Hepatocyte (in vitro differentiated cells): ENCODE results near the gene WNK2. TPM values are rescaled to one million over a fixed set of nuclear protein-coding genes. Genes with fewer than 3 reads are reported as not detected.

Experiments used
- DNase-seq: peaks from one replicate; pipeline ENCODE4 v3.0.0-alpha.2; 2016; ENCODE audit warnings: low spot score
- H2AFZ ChIP-seq: fragments of 200-600 bp; sonication (generic); 2 replicates; pipeline ENCODE4 v1.6.0; 2016; ENCODE audit warnings: antibody characterized with exemption, mild to moderate bottlenecking
- H3K27ac ChIP-seq: fragments of 200-600 bp; sonication (generic); 2 replicates; pipeline ENCODE4 v1.5.1; 2016; ENCODE audit warnings: mild to moderate bottlenecking
- H3K27me3 ChIP-seq: fragments of 200-600 bp; sonication (generic); 2 replicates; pipeline ENCODE4 v1.6.1; 2016
- H3K36me3 ChIP-seq: fragments of 200-600 bp; sonication (generic); replicated peaks from 2 replicates; pipeline ENCODE4 v1.5.1; 2016; ENCODE audit warnings: low read depth; ENCODE audit not compliant: insufficient read depth
- H3K4me1 ChIP-seq: fragments of 200-600 bp; sonication (generic); 2 replicates; pipeline ENCODE4 v1.5.1; 2016; ENCODE audit warnings: mild to moderate bottlenecking, moderate library complexity; ENCODE audit not compliant: insufficient read depth
- H3K4me2 ChIP-seq: fragments of 200-600 bp; sonication (generic); 2 replicates; pipeline ENCODE4 v1.6.0; 2016
- H3K4me3 ChIP-seq: fragments of 200-600 bp; sonication (generic); 2 replicates; pipeline ENCODE4 v1.5.1; 2016; ENCODE audit warnings: mild to moderate bottlenecking
- H3K79me2 ChIP-seq: fragments of 200-600 bp; sonication (generic); 2 replicates; pipeline ENCODE4 v1.6.0; 2017; ENCODE audit warnings: mild to moderate bottlenecking
- H3K9me2 ChIP-seq: fragments of 200-600 bp; sonication (generic); replicated peaks from 2 replicates; pipeline ENCODE4 v1.6.0; 2017; ENCODE audit warnings: mild to moderate bottlenecking; ENCODE audit not compliant: insufficient read depth
- H3K9me3 ChIP-seq: fragments of 200-600 bp; sonication (generic); 2 replicates; pipeline ENCODE4 v1.5.1; 2016; ENCODE audit warnings: low read depth, mild to moderate bottlenecking
- H4K20me1 ChIP-seq: fragments of 200-600 bp; sonication (generic); 2 replicates; pipeline ENCODE4 v1.6.0; 2016; ENCODE audit warnings: mild to moderate bottlenecking; ENCODE audit not compliant: insufficient read depth, poor library complexity, severe bottlenecking
- EZH2 ChIP-seq: fragments of 200-600 bp; sonication (generic); IDR thresholded peaks from 2 replicates; pipeline ENCODE4 v1.6.1; 2016; ENCODE audit warnings: antibody characterized with exemption, mild to moderate bottlenecking, borderline replicate concordance
- EZH2phosphoT487 ChIP-seq: fragments of 200-600 bp; sonication (generic); IDR thresholded peaks from one replicate; pipeline ENCODE4 v1.6.1; 2018; ENCODE audit warnings: antibody characterized with exemption, mild to moderate bottlenecking, low read depth, moderate library complexity; ENCODE audit not compliant: unreplicated experiment, severe bottlenecking
- WGBS: methylation state at CpG from one replicate; pipeline ENCODE4 v1.1.6; 2016; ENCODE audit warnings: low lambda C conversion rate; ENCODE audit errors: missing lambda C conversion rate; 5-methylcytosine and 5-hydroxymethylcytosine counted together
- polyA plus RNA-seq: library from polyadenylated mRNA; unstranded; fragments of >200 nt; fragmentation: Nextera tagmentation; extraction: Ambion mirVana; gene quantifications from 2 replicates; pipeline ENCODE4 v1.2.1, GENCODE V29; 2016
- total RNA-seq: library from RNA; depleted of rRNA; stranded (reverse); fragments of >200 nt; gene quantifications from 2 replicates; pipeline ENCODE4 v1.2.3, GENCODE V29; 2014
- TF ChIP-seq, protein P1 (sequence below): fragments of 200-600 bp; sonication (generic); IDR thresholded peaks from 2 replicates; pipeline ENCODE4 v1.5.1; 2016; ENCODE audit warnings: antibody characterized with exemption, mild to moderate bottlenecking; ENCODE audit not compliant: poor library complexity

The WNK2 gene
- total and polyA plus RNA-seq, 2 experiments from 2014 or later, result 8.9 to 13.5 TPM

DNA sequence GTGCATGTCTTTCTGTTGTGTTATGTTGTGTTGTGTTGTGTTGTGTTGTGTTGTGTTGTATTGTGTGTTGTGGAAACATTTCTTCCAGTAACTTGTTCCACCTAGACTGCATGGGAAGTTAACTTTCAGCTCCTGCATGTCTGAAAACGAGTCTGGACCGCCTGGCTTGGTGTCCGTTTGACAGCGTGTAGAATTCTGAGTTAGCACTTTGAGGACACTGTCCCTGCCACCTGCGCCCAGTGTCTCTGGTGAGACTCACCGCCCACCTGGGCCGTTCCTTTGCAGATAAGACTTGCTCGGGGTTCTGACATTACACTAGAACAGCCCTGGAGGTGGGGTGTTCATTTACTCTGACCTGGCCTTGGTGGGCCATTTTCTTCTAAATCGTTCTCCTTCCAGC, 42.0 kb downstream of the WNK2 start:
- Histone ChIP-seq H3K9me2 (no peaks in the 10 kb centered on the region), H2AFZ (no peak overlapping the region), H3K9me3 (no peaks in the 10 kb centered on the region), H3K27ac (no peak overlapping the region), H3K79me2 (no peaks in the 10 kb centered on the region), H3K36me3 (no peaks in the 10 kb centered on the region), H3K27me3 (no peaks in the 10 kb centered on the region), H3K4me2 (no peak overlapping the region), H3K4me3 (no peak overlapping the region), H3K4me1 (peaks cover 12% of the 10 kb centered on the region), H4K20me1 (no peaks in the 10 kb centered on the region)
- 91% methylated on average over 9 of the region's 9 CpGs for WGBS
- no peak for DNase-seq
- TF ChIP-seq EZH2phosphoT487, result no peak
- TF ChIP-seq, protein P1, sequence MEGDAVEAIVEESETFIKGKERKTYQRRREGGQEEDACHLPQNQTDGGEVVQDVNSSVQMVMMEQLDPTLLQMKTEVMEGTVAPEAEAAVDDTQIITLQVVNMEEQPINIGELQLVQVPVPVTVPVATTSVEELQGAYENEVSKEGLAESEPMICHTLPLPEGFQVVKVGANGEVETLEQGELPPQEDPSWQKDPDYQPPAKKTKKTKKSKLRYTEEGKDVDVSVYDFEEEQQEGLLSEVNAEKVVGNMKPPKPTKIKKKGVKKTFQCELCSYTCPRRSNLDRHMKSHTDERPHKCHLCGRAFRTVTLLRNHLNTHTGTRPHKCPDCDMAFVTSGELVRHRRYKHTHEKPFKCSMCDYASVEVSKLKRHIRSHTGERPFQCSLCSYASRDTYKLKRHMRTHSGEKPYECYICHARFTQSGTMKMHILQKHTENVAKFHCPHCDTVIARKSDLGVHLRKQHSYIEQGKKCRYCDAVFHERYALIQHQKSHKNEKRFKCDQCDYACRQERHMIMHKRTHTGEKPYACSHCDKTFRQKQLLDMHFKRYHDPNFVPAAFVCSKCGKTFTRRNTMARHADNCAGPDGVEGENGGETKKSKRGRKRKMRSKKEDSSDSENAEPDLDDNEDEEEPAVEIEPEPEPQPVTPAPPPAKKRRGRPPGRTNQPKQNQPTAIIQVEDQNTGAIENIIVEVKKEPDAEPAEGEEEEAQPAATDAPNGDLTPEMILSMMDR, result no peak
- TF ChIP-seq EZH2, result no peak

DNA sequence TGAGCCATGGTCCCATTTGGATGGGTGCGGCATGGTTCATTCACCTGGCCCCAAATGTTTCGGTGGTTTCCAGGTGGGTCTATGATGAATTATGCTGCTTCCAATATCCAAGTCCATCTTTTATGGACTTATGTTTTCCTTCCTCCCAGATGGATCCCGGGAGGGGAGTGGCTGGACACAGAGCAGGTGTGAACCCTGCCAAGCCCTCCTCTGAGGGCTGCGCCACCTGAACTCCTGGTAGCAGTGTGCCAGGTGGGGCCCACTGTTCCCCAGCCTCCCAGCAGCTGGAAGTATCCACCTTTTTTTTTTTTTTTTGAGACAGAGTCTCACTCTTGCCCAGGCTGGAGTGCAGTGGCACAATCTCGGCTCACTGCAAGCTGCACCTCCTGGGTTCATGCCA, 42.9 kb downstream of the WNK2 start:
- H3K4me2 ChIP-seq, result no peak overlapping the region
- no peaks in the 10 kb centered on the region for H4K20me1 ChIP-seq
- H3K27me3 ChIP-seq, result no peaks in the 10 kb centered on the region
- no peaks in the 10 kb centered on the region for H3K36me3 ChIP-seq
- no peaks in the 10 kb centered on the region for H3K79me2 ChIP-seq
- whole genome bisulfite sequencing, result 98% methylated on average over 5 of the region's 5 CpGs
- H3K4me1 ChIP-seq, result peaks cover 12% of the 10 kb centered on the region
- TF ChIP-seq EZH2phosphoT487, result no peak
- no peaks in the 10 kb centered on the region for H3K9me2 ChIP-seq
- no peak for DNase-seq
- no peak overlapping the region for H3K4me3 ChIP-seq
- H3K9me3 ChIP-seq, result no peaks in the 10 kb centered on the region
- no peak overlapping the region for H2AFZ ChIP-seq
- no peak overlapping the region for H3K27ac ChIP-seq

DNA sequence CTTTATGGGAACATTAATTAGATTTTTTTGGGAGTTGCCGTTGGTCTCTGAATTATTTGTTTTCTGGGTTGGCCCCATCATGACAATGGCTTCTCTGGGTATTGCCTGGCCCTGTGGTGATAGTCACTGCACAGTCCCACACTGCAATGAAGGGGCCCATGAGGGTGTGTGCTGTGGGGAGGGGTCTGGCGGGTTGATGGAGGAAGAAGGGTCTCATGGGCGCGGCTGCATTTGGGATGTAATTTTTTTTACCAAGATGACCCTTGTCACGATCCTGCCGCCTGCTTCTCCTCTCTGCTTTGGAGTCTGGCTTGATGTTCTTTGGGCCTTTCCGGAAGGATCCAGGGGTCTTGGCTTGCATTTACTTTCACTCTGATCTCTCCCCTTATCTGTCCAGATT, 44.1 kb downstream of the WNK2 start:
- DNase-seq, result no peak
- H3K4me1 ChIP-seq, result peaks cover 12% of the 10 kb centered on the region
- H3K9me3 ChIP-seq, result no peaks in the 10 kb centered on the region
- H3K27ac ChIP-seq, result no peak overlapping the region
- H3K4me2 ChIP-seq, result no peak overlapping the region
- no peak overlapping the region for H3K4me3 ChIP-seq
- TF ChIP-seq EZH2phosphoT487, result no peak
- TF ChIP-seq, protein P1, result no peak
- no peak for TF ChIP-seq EZH2
- no peaks in the 10 kb centered on the region for H3K9me2 ChIP-seq
- no peaks in the 10 kb centered on the region for H3K79me2 ChIP-seq
- 96% methylated on average over 7 of the region's 7 CpGs for whole genome bisulfite sequencing
- no peak overlapping the region for H2AFZ ChIP-seq
- no peaks in the 10 kb centered on the region for H4K20me1 ChIP-seq
- H3K36me3 ChIP-seq, result no peaks in the 10 kb centered on the region
- H3K27me3 ChIP-seq, result no peaks in the 10 kb centered on the region

DNA sequence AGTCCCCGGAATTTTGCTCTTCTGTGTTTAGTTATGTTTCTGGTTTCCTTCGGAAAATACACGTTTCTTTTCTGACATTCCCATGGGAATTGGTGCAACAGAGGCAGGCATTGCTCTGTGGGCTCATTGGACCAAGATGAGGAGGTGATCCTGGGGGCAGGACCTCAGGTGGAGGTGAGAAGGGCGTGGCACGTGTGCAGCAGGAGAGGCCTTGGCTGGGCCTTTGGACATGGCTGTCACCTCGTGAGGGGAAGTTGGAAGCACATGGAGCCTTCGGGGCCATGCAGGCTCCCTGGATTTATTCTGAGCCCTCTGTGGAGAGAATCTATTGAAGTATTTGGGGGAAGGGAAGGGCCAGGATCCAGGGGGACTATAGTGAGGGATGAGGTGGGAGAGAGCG, 44.5 kb downstream of the WNK2 start:
- Histone ChIP-seq H3K9me2 (no peaks in the 10 kb centered on the region), H3K4me2 (no peak overlapping the region)
- 91% methylated on average over 8 of the region's 8 CpGs for WGBS

More for the DNA sequence above, 44.5 kb downstream of the WNK2 start:
- H2AFZ ChIP-seq, result no peak overlapping the region
- H3K4me3 ChIP-seq, result no peak overlapping the region
- TF ChIP-seq EZH2 (no peak), EZH2phosphoT487 (no peak)
- TF ChIP-seq, protein P1, result no peak
- H3K27me3 ChIP-seq, result no peaks in the 10 kb centered on the region
- H3K27ac ChIP-seq, result no peak overlapping the region
- H3K4me1 ChIP-seq, result peaks cover 11% of the 10 kb centered on the region
- H3K36me3 ChIP-seq, result no peaks in the 10 kb centered on the region
- no peaks in the 10 kb centered on the region for H4K20me1 ChIP-seq
- no peaks in the 10 kb centered on the region for H3K79me2 ChIP-seq
- no peaks in the 10 kb centered on the region for H3K9me3 ChIP-seq
- DNase-seq, result no peak
